PFSK-1 (cell line): ENCODE measurements around the gene ALS2.

ENCODE experiments used
- FOXP2 ChIP-seq: optimal IDR thresholded peaks from 2 replicates; pipeline ENCODE3; 2011; ENCODE audit warnings: borderline replicate concordance, control low read depth, inconsistent platforms; ENCODE audit not compliant: insufficient read depth; ENCODE audit errors: extremely low read length, extremely low read depth
- POLR2AphosphoS5 ChIP-seq: IDR thresholded peaks from 2 replicates; pipeline ENCODE4 v1.6.1; 2012; ENCODE audit warnings: low read depth, mild to moderate bottlenecking, control low read depth, low read length, moderate library complexity
- SIN3A ChIP-seq: IDR thresholded peaks from 2 replicates; pipeline ENCODE4 v1.6.1; 2012; ENCODE audit warnings: mild to moderate bottlenecking, low read length, moderate library complexity, borderline replicate concordance; ENCODE audit not compliant: insufficient read depth
- TAF1 ChIP-seq: IDR thresholded peaks from 2 replicates; pipeline ENCODE4 v1.6.1; 2012; ENCODE audit warnings: low read length, control low read depth, borderline replicate concordance; ENCODE audit not compliant: insufficient read depth
- TF ChIP-seq, protein P1 (sequence below), 2 experiments: IDR thresholded peaks; 2 replicates each; pipeline versions ENCODE4 v1.6.1 to v1.8.0; 2011 to 2012; ENCODE audit warnings: low read depth in 2 of 2, low read length in 2 of 2, control low read depth in 1 of 2, inconsistent platforms in 1 of 2, mild to moderate bottlenecking in 1 of 2, moderate library complexity in 1 of 2; ENCODE audit not compliant: insufficient read depth in 1 of 2

The ALS2 gene

GRCh38 chr2:201733544-201733943 lies 47.2 kb downstream of the ALS2 start:
- TF ChIP-seq SIN3A (no peak), POLR2AphosphoS5 (no peak)
- TF ChIP-seq, protein P1, sequence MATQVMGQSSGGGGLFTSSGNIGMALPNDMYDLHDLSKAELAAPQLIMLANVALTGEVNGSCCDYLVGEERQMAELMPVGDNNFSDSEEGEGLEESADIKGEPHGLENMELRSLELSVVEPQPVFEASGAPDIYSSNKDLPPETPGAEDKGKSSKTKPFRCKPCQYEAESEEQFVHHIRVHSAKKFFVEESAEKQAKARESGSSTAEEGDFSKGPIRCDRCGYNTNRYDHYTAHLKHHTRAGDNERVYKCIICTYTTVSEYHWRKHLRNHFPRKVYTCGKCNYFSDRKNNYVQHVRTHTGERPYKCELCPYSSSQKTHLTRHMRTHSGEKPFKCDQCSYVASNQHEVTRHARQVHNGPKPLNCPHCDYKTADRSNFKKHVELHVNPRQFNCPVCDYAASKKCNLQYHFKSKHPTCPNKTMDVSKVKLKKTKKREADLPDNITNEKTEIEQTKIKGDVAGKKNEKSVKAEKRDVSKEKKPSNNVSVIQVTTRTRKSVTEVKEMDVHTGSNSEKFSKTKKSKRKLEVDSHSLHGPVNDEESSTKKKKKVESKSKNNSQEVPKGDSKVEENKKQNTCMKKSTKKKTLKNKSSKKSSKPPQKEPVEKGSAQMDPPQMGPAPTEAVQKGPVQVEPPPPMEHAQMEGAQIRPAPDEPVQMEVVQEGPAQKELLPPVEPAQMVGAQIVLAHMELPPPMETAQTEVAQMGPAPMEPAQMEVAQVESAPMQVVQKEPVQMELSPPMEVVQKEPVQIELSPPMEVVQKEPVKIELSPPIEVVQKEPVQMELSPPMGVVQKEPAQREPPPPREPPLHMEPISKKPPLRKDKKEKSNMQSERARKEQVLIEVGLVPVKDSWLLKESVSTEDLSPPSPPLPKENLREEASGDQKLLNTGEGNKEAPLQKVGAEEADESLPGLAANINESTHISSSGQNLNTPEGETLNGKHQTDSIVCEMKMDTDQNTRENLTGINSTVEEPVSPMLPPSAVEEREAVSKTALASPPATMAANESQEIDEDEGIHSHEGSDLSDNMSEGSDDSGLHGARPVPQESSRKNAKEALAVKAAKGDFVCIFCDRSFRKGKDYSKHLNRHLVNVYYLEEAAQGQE (IDR thresholded peaks at IDR 0.05; ENCODE audit: insufficient read depth in 1 of 2, low read depth in 2 of 2, low read length in 2 of 2) = no peak

GRCh38 chr2:201730651-201731285 lies 50.0 kb downstream of the ALS2 start:
- no peak for TF ChIP-seq TAF1

GRCh38 chr2:201715459-201715858 lies 65.3 kb downstream of the ALS2 start:
- TF ChIP-seq SIN3A = no peak
- TF ChIP-seq, protein P1 (IDR thresholded peaks at IDR 0.05; ENCODE audit: insufficient read depth in 1 of 2, low read depth in 2 of 2, low read length in 2 of 2) = no peak
- TF ChIP-seq FOXP2 = no peak
- TF ChIP-seq POLR2AphosphoS5 = no peak
- TF ChIP-seq TAF1 = no peak

GRCh38 chr2:201712726-201713125 lies 68.0 kb downstream of the ALS2 start:
- TF ChIP-seq SIN3A = no peak
- no peak for TF ChIP-seq POLR2AphosphoS5
- no peak for TF ChIP-seq TAF1
- no peak for TF ChIP-seq FOXP2
- TF ChIP-seq, protein P1 (IDR thresholded peaks at IDR 0.05; ENCODE audit: insufficient read depth in 1 of 2, low read depth in 2 of 2, low read length in 2 of 2) = no peak

DNA sequence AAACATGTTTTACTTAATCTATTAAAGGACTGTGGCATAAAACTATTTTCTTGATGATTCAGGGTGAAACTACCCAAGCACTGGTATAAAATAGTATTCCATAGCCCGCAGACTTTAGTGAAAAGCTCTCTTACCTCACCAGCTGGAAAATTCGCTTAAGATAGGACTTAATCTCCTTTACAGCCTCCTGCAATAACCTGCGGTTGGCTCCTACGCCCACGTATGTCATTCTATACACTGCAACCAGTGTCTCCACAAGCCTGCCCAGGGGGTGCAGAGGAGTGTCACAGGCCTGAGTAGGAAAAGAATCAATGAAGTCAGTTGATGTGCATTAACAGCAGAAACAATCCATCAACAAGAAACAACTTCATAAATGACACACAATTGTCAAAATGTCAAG lies 71.0 kb downstream of the ALS2 start:
- no peak for TF ChIP-seq SIN3A
- no peak for TF ChIP-seq TAF1
- TF ChIP-seq POLR2AphosphoS5 = no peak
- TF ChIP-seq, protein P1 (IDR thresholded peaks at IDR 0.05; ENCODE audit: insufficient read depth in 1 of 2, low read depth in 2 of 2, low read length in 2 of 2) = no peak
